ENCODE measurements around the gene HCN4. TPM values are rescaled to one million over a fixed set of nuclear protein-coding genes. Genes with fewer than 3 reads are reported as not detected.

HCN4 gene
- total RNA-seq, 1 donor from 2014 or later, result not detected

GRCh38 chr15:73331991-73332925, 36.5 kb downstream of the HCN4 start:
- DNase-seq (ENCODE audit: low spot score in 2 of 2), result no peak
- H3K36me3 ChIP-seq, result no peaks in the 10 kb centered on the region
- intact Hi-C loops (cut with DNase I), result no loop called here
- no peaks in the 10 kb centered on the region for H3K4me1 ChIP-seq
- H3K27ac ChIP-seq, result no peak overlapping the region
- TF ChIP-seq, protein P1, sequence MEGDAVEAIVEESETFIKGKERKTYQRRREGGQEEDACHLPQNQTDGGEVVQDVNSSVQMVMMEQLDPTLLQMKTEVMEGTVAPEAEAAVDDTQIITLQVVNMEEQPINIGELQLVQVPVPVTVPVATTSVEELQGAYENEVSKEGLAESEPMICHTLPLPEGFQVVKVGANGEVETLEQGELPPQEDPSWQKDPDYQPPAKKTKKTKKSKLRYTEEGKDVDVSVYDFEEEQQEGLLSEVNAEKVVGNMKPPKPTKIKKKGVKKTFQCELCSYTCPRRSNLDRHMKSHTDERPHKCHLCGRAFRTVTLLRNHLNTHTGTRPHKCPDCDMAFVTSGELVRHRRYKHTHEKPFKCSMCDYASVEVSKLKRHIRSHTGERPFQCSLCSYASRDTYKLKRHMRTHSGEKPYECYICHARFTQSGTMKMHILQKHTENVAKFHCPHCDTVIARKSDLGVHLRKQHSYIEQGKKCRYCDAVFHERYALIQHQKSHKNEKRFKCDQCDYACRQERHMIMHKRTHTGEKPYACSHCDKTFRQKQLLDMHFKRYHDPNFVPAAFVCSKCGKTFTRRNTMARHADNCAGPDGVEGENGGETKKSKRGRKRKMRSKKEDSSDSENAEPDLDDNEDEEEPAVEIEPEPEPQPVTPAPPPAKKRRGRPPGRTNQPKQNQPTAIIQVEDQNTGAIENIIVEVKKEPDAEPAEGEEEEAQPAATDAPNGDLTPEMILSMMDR (IDR thresholded peaks at IDR 0.05), result no peak
- H3K27me3 ChIP-seq, result no peaks in the 10 kb centered on the region
- H3K9me3 ChIP-seq, result no peaks in the 10 kb centered on the region
- H3K4me3 ChIP-seq, result no peak overlapping the region

GRCh38 chr15:73331501-73331900, 37.3 kb downstream of the HCN4 start:
- H3K27me3 ChIP-seq, result no peaks in the 10 kb centered on the region
- H3K27ac ChIP-seq, result no peak overlapping the region
- H3K36me3 ChIP-seq, result no peaks in the 10 kb centered on the region
- intact Hi-C loops (cut with DNase I), result no loop called here
- H3K9me3 ChIP-seq, result no peaks in the 10 kb centered on the region
- TF ChIP-seq, protein P1 (IDR thresholded peaks at IDR 0.05), result no peak
- no peak for DNase-seq (ENCODE audit: low spot score in 2 of 2)
- H3K4me1 ChIP-seq, result no peaks in the 10 kb centered on the region
- H3K4me3 ChIP-seq, result no peak overlapping the region

DNA sequence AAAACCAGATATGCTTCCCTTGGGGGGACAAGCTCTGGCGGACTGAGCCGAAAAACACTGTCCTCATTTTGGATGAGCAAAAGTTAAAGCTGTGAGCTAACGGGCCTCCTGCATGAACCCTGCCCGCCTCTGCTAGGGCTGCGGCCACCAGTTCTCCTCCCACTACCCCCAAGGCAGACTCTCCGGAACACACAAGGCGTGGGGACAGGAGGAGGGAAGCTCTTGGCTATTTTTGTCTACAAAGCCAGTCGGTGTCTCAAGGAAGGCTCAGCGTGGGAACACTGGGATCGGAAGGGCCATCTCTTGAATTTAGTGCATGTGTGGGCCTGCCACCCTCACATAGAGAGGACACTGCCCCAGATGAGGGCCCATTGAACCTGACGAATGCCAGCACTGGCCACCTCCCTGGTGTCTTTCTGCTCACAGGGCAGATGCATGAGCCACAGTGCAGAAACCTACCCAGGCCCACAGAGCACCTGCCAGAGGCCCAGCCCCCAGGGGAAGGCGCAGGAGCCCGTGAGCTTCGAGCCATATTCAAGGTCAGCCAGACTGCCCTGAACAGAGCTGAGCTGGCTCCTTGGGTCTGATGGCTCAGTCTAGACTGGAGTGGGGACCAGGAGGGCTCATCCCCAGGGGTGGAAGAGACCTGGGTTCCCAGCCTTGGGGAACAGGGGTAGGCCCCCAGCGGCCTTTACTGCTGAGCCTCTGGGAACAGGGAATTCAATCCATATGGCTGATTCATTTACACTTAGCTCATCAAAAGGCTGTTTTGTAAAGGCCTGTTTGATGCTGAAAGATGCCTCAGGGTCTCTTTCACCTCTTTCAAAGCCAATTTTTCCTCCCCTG, 38.3 kb downstream of the HCN4 start:
- TF ChIP-seq, protein P1 (IDR thresholded peaks at IDR 0.05), result no peak

GRCh38 chr15:73329501-73330200, 39.1 kb downstream of the HCN4 start:
- Histone ChIP-seq H3K9me3 (no peaks in the 10 kb centered on the region), H3K27ac (no peak overlapping the region), H3K4me1 (no peaks in the 10 kb centered on the region), H3K4me3 (no peak overlapping the region), H3K27me3 (no peaks in the 10 kb centered on the region), H3K36me3 (no peaks in the 10 kb centered on the region)
- TF ChIP-seq, protein P1 (IDR thresholded peaks at IDR 0.05), result no peak
- no peak for DNase-seq (ENCODE audit: low spot score in 2 of 2)
- intact Hi-C loops (cut with DNase I), result no loop called here

More for the DNA sequence above, 38.3 kb downstream of the HCN4 start:
- Histone ChIP-seq H3K9me3 (no peaks in the 10 kb centered on the region), H3K27me3 (no peaks in the 10 kb centered on the region), H3K4me3 (no peak overlapping the region), H3K27ac (no peak overlapping the region), H3K36me3 (no peaks in the 10 kb centered on the region), H3K4me1 (no peaks in the 10 kb centered on the region)
- no peak for DNase-seq (ENCODE audit: low spot score in 2 of 2)
- intact Hi-C loops (cut with DNase I), result no loop called here

- no peak for DNase-seq (ENCODE audit: low spot score in 2 of 2)
- Histone ChIP-seq H3K4me1 (no peaks in the 10 kb centered on the region), H3K27me3 (no peaks in the 10 kb centered on the region), H3K27ac (no peak overlapping the region), H3K9me3 (no peaks in the 10 kb centered on the region), H3K36me3 (no peaks in the 10 kb centered on the region), H3K4me3 (no peak overlapping the region)
- intact Hi-C loops (cut with DNase I), result no loop called here
- TF ChIP-seq, protein P1 (IDR thresholded peaks at IDR 0.05), result no peak
Measured at GRCh38 chr15:73328981-73329380, 39.8 kb downstream of the HCN4 start.
